ENCODE results near the gene PLA2G4C.

PLA2G4C gene

GRCh38 chr19:48029431-48029830 lies 81.2 kb downstream of the PLA2G4C start:
- no peak for DNase-seq (ENCODE audit: extremely low read depth, insufficient read length)
- Histone ChIP-seq H3K4me3 (replicated peaks; ENCODE audit: low read depth, low read length) (no peak overlapping the region), H3K36me3 (ENCODE audit: control insufficient read depth, insufficient read depth, low read length) (no peaks in the 10 kb centered on the region), H3K27me3 (replicated peaks; ENCODE audit: control insufficient read depth, insufficient read depth, low read length) (no peaks in the 10 kb centered on the region)
- TF ChIP-seq, protein P1, sequence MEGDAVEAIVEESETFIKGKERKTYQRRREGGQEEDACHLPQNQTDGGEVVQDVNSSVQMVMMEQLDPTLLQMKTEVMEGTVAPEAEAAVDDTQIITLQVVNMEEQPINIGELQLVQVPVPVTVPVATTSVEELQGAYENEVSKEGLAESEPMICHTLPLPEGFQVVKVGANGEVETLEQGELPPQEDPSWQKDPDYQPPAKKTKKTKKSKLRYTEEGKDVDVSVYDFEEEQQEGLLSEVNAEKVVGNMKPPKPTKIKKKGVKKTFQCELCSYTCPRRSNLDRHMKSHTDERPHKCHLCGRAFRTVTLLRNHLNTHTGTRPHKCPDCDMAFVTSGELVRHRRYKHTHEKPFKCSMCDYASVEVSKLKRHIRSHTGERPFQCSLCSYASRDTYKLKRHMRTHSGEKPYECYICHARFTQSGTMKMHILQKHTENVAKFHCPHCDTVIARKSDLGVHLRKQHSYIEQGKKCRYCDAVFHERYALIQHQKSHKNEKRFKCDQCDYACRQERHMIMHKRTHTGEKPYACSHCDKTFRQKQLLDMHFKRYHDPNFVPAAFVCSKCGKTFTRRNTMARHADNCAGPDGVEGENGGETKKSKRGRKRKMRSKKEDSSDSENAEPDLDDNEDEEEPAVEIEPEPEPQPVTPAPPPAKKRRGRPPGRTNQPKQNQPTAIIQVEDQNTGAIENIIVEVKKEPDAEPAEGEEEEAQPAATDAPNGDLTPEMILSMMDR (IDR thresholded peaks at IDR 0.05; ENCODE audit: insufficient read depth, low read length, poor library complexity, severe bottlenecking) = no peak

GRCh38 chr19:48025480-48025879 lies 85.1 kb downstream of the PLA2G4C start:
- no peak for DNase-seq (ENCODE audit: extremely low read depth, insufficient read length)
- Histone ChIP-seq H3K27me3 (replicated peaks; ENCODE audit: control insufficient read depth, insufficient read depth, low read length) (no peaks in the 10 kb centered on the region), H3K36me3 (ENCODE audit: control insufficient read depth, insufficient read depth, low read length) (no peaks in the 10 kb centered on the region), H3K4me3 (replicated peaks; ENCODE audit: low read depth, low read length) (no peak overlapping the region)
- TF ChIP-seq, protein P1 (IDR thresholded peaks at IDR 0.05; ENCODE audit: insufficient read depth, low read length, poor library complexity, severe bottlenecking) = no peak

GRCh38 chr19:48023518-48023917 lies 87.1 kb downstream of the PLA2G4C start:
- H3K4me3 ChIP-seq (replicated peaks; ENCODE audit: low read depth, low read length) = no peak overlapping the region
- H3K27me3 ChIP-seq (replicated peaks; ENCODE audit: control insufficient read depth, insufficient read depth, low read length) = no peaks in the 10 kb centered on the region
- H3K36me3 ChIP-seq (ENCODE audit: control insufficient read depth, insufficient read depth, low read length) = no peaks in the 10 kb centered on the region
- no peak for DNase-seq (ENCODE audit: extremely low read depth, insufficient read length)
- TF ChIP-seq, protein P1 (IDR thresholded peaks at IDR 0.05; ENCODE audit: insufficient read depth, low read length, poor library complexity, severe bottlenecking) = no peak

- Histone ChIP-seq H3K27me3 (replicated peaks; ENCODE audit: control insufficient read depth, insufficient read depth, low read length) (no peaks in the 10 kb centered on the region), H3K4me3 (replicated peaks; ENCODE audit: low read depth, low read length) (no peak overlapping the region), H3K36me3 (ENCODE audit: control insufficient read depth, insufficient read depth, low read length) (no peaks in the 10 kb centered on the region)
- TF ChIP-seq, protein P1 (IDR thresholded peaks at IDR 0.05; ENCODE audit: insufficient read depth, low read length, poor library complexity, severe bottlenecking) = no peak
- DNase-seq (ENCODE audit: extremely low read depth, insufficient read length) = no peak
These were observed 87.6 kb downstream of the PLA2G4C start for GRCh38 chr19:48023011-48023410.

DNA sequence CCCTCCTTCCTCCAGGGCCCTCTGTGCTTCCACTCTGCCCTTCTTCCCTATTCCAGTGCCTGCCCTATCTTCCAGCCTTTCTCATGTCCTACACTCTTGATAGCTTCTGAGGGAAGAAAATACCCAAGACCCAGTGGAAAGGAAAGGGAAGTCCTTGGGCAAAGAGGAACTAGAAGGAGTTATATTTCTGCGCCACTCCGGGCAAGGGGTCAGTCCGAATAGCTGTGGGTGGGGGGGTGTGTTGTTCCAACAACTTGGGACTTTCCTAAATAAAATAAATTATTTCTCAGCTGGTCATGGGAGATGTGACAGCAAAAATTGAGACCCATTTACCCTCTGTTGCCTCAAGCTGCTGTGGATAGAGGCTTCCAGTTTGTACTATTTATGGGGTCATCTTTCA lies 89.9 kb downstream of the PLA2G4C start:
- TF ChIP-seq, protein P1 (IDR thresholded peaks at IDR 0.05; ENCODE audit: insufficient read depth, low read length, poor library complexity, severe bottlenecking) = no peak
- H3K4me3 ChIP-seq (replicated peaks; ENCODE audit: low read depth, low read length) = no peak overlapping the region
- no peak for DNase-seq (ENCODE audit: extremely low read depth, insufficient read length)
- H3K27me3 ChIP-seq (replicated peaks; ENCODE audit: control insufficient read depth, insufficient read depth, low read length) = peaks cover 1% of the 10 kb centered on the region; the same call in 1 of the 2 replicates
- no peaks in the 10 kb centered on the region for H3K36me3 ChIP-seq (ENCODE audit: control insufficient read depth, insufficient read depth, low read length)
